Measurements from ENCODE around the gene ZNF546.
"Not testable (repeated sequence)": the region's sequence is repeated elsewhere in the genome, so short reads cannot be mapped to it uniquely, and the experiment has no call there.

ZNF546 gene

DNA sequence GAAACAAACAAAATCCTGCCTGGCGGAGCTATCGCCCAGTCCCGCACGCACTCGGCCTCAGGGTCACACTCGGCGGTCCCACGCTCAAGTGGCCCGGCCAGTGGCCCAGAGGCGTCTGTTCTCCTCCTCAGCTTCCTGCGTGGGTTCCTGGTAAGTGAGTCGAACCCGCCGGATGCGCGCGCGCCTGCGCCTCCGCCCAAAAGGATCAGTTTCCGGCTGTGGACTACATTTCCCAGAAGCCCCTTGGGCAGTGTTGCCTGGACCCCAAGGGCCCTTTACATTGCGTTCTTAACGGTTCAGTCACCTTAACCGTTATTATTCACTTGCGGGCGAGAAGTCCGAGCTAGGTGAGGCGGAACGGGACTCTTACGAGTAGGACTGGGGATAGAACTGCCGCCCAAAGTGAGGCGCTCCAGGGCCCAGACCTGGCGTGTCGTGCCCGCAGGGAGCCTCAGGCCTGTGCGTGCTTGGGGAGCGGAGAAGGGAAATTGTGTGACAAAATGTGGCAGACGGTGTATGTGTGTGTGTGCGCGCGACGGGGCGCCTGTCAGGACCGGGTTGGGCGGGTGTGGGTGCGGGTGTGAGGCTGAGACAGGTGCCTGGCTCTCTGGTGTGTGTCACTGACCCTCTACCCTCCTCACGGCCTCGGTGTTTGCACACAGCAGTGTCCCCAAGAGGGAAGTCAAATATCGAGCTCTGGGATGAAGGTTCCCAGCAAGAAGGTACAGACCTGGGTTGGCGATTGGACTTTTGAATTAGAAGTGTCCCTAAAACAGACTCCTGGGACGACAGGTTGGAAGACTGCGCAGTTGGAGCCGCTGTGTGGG, at the start of gene ZNF546:
ZNF546 (plus strand) TSS at position 250 of the 827 bp plus-strand sequence. CDS start 1,267 bp downstream, outside the sequence.
- peak; percentile 95 for DNase-seq

DNA sequence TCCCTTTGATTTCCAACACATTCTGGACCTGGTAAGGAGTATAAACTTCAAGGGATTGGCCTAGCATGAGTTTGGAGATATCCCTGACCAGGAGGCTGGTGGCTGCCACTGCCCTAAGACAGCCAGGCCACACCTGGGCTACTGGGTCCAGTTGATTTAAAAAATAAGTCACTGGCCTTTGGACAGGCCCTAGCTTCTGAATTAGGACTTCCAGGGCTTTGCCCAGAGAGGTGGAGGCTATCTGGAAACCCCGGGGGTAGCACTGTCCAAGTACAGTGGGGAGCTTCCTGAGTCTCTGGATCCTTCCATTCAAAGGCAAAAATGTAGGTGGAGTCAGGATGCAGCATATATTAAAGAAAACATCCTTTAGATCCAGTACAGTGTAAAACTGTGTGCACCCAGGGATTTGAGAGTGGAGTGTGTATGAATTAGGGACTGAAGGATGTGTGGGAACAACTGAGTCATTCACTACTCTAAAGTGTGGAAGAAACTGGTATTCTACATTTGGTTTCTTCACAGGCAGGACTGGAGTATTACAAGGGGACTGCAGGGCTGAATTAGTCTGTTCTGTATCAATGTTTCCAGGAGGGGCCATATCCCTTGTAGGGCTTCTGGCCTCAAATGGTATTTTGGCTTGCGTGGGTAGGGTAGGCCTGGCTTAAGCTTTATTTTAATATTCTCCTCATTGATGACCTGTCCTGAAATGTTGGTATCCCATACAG, 47.7 kb upstream of the ZNF546 start:
- DNase-seq: no peak

GRCh38 chr19:39951065-39951650, 45.7 kb upstream of the ZNF546 start:
- DNase-seq: no peak

DNA sequence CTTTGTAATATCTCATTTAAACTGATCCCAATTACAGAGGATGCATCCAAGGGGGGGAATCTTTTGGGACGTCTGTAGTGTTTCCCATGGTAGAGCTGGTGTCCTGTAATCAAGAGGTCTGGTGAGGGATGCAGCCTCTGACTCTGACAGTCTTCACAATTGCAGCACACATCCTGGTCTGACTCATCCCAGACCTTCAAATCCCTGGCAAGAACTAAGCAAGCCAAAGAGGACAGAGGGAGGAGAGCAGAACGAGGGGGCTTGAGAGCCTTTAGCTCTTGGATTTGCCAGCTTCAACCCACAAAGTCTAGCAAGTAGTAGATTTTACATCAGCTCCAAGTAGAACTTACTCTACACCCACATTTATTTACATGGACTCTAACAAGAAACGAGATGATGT, 45.2 kb upstream of the ZNF546 start:
- no peak for DNase-seq

DNA sequence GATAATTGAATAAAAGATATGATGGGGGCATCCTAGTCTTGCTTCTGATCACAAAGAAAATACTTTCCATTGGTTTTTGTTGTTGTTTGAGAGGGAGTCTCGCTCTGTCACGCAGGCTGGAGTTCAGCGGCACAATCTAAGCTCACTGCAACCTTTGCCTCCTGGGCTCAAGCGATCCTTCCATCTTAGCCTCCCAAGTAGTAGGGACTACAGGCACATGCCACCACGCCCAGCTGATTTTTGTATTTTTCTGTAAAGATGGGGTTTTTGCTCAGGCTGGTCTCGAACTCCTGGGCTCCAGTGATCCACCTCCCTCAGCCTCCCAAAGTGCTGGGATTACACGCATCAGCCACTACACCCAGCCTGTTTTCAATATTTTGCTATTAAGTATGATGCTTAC, 42.9 kb upstream of the ZNF546 start:
- DNase-seq: no peak

- not testable (repeated sequence) for DNase-seq
These were observed 39.0 kb upstream of the ZNF546 start for GRCh38 chr19:39957886-39958285.

- DNase-seq: not testable (repeated sequence)
These were observed 37.9 kb upstream of the ZNF546 start for GRCh38 chr19:39958942-39959341.

GRCh38 chr19:39959407-39959806, 37.5 kb upstream of the ZNF546 start:
- not testable (repeated sequence) for DNase-seq

DNA sequence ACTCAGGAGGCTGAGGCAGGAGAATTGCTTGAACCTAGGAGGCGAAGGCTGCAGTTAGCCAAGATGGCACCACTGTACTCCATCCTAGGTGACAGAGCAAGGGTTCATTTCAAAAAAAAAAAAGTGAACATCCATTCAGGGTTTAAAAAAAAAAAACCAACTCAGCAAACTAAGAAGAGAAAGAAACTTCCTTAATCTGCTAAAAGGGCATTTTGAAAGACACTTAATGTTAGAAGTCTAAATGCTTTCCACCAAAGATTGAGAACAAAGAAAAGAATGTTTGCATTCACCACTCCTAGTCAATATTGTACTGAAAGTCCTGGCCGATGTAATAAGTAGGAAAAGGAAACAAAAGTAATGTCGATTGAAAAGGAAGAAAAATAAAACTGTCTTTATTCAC, 33.0 kb upstream of the ZNF546 start:
- no peak for DNase-seq

DNA sequence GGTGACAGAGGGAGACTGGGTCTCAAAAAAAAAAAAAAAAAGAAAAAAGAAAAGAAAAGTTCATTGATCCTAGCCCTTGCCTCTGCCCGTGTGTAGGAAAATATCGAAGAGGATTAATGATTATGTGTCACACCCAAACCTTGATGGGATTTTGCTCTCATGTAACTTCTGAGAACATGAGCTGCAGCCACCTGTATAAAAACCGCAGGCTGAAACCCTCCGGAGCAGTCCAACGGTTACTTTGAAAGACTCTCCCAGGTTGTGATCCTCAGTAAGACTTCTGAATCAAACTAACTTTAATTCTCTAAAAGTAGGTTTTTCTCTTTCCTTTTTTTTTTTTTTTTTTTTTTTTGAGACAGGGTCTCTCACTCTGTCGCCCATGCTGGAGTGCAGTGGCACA, 30.2 kb upstream of the ZNF546 start:
- DNase-seq: no peak

- no peak for DNase-seq
These were observed 29.3 kb upstream of the ZNF546 start for GRCh38 chr19:39967561-39967960.

DNA sequence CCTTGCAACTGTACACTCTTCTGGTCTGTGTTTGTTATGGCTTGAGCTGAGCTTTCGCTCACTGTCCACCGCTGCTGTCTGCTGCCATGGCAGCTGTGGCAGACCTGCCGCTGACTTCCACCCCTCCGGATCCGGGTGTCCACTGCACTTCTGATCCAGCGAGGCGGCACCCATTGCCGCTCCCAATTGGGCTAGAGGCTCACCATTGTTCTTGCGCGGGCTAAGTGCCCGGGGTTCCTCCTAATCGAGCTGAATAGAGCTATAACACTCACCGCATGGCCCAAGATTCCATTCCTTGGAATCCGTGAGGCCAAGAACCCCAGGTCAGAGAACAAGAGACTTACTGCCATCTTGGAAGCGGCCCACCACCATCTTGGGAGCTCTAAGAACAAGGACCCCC, 28.1 kb upstream of the ZNF546 start:
- no peak for DNase-seq

DNA sequence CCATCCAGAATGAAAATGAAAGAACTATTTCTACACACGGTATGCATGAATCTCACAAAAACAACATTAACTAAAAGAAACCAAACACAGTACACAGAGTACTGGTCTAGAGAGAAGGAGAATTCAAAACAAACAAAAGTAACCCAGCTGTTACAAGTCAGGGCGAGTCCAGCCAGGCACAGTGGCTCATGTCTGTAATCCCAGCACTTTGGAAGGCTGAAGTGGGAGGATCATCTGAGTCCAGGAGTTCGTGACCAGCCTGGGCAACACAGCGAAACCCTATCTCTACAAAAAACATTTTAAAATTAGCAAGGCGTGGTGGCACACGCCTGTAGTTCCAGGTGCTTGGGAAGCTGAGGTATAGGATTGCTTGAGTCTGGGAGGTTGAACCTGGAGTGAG, 27.6 kb upstream of the ZNF546 start:
- DNase-seq: no peak

DNA sequence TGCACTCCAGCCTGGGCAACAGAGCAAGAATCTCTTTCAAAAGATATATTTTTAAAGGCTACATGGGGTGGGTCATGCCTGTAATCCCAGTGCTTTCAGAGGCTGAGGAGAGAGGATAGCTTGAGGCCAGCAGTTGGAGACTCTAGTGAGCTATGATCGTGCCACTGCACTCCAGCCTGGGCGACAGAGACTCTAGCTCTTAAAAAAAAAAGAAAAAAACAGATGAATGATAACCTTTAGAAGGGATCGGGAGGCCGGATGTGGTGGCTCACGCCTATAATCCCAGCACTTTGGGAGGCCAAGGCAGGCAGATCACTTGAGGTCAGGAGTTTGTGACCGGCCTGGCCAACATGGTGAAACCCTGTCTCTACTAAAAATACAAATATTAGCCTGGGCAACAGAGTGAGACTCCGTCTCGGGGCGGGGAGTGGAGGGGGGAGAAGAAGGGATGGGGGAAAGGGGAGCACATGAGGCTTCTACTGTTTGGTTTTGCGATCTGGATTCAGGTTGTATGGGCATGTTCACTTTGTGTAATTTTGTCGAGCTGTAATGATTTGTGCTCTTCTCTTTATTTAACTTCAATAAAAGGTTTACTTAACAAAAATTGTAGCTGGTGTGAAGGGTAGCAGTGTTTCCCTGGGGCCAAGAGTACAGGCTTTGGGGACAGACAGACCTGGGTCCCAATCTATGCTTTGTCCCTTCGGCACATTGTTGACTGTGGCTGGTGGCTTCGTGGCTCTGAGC, 27.0 kb upstream of the ZNF546 start:
- DNase-seq: no peak

GRCh38 chr19:39970425-39970674, 26.5 kb upstream of the ZNF546 start:
- no peak for DNase-seq

GRCh38 chr19:39970675-39971379, 26.0 kb upstream of the ZNF546 start, which contains the start of gene PSMC4:
PSMC4 (plus strand) TSS chr19:39971165; CDS start chr19:39971203, 38 bp downstream.
- peak; percentile 99 for DNase-seq

- DNase-seq: no peak
These were observed 25.4 kb upstream of the ZNF546 start for GRCh38 chr19:39971380-39972035.

DNA sequence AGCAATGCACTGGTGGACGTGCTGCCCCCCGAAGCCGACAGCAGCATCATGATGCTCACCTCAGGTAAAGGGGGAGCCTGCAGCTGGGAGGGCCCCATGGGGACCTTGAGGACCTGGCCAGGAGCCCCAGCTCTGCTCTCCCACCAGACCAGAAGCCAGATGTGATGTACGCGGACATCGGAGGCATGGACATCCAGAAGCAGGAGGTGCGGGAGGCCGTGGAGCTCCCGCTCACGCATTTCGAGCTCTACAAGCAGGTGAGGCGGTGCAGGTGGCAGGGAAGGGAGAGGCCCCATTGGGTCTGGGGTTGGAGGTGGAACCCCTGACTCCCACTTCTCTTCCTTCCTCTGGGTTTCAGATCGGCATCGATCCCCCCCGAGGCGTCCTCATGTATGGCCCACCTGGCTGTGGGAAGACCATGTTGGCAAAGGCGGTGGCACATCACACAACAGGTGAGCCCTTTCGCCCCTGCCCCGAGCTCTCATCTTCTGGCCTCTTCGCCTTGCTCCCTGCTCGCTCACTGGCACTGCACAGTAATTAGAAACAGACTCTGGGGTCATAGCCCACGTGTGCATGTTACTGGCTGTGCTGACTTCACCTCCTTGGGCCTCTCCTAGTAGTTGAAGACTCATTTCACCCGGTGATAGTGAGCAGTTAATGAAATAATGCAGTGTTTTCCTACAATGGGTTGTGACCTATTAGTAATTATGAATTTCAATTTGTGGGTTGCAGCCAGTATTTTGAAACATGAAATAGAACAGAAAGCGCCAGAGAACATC, 22.3 kb upstream of the ZNF546 start:
- no peak for DNase-seq

- DNase-seq: no peak
These were observed 14.0 kb upstream of the ZNF546 start for GRCh38 chr19:39982883-39983282.

GRCh38 chr19:39983695-39984300, 13.1 kb upstream of the ZNF546 start:
- no peak for DNase-seq

GRCh38 chr19:39986643-39987042, 10.2 kb upstream of the ZNF546 start:
- no peak for DNase-seq

Measured in femur (tissue), 1 donor.